ENCODE data around the gene SPDYE4. TPM values are rescaled to one million over a fixed set of nuclear protein-coding genes. Genes with fewer than 3 reads are reported as not detected.

Gene SPDYE4
- total and polyA plus RNA-seq, 2 donors from 2014 or later, result not detected

GRCh38 chr17:8797621-8798175 is 39.4 kb upstream of the SPDYE4 start:
- Histone ChIP-seq H3K4me3 (ENCODE audit: low read length in 3 of 3) (no peak overlapping the region), H3K27me3 (ENCODE audit: control insufficient read depth, insufficient read depth, low read length) (no peaks in the 10 kb centered on the region), H3K9ac (ENCODE audit: low read length in 3 of 3) (no peak overlapping the region), H3K36me3 (ENCODE audit: control insufficient read depth in 2 of 3, insufficient read depth in 3 of 3, low read length in 3 of 3) (no peaks in the 10 kb centered on the region), H3K27ac (ENCODE audit: low read depth in 2 of 2, low read length in 2 of 2) (no peak overlapping the region), H3K4me1 (ENCODE audit: control insufficient read depth in 2 of 3, insufficient read depth in 2 of 3, low read depth in 1 of 3, low read length in 3 of 3) (peaks cover 0 to 11% (median 4%) of the 10 kb centered on the region in 3 donors), H3K9me3 (ENCODE audit: control insufficient read depth in 2 of 3, insufficient read depth in 1 of 3, low read length in 3 of 3) (no peaks in the 10 kb centered on the region)
- DNase-seq (no peak), FAIRE-seq (no peak)
- TF ChIP-seq CTCF (IDR thresholded peaks at IDR 0.05; ENCODE audit: borderline replicate concordance, extremely low read depth, insufficient read depth), result no peak
- intact Hi-C loops (cut with DNase I), result no loop called here

- Histone ChIP-seq H3K27ac (ENCODE audit: low read depth in 2 of 2, low read length in 2 of 2) (no peak overlapping the region), H3K9ac (ENCODE audit: low read length in 3 of 3) (no peak overlapping the region), H3K9me3 (ENCODE audit: control insufficient read depth in 2 of 3, insufficient read depth in 1 of 3, low read length in 3 of 3) (peaks cover 0 to 7% (median 2%) of the 10 kb centered on the region in 3 donors), H3K27me3 (ENCODE audit: control insufficient read depth, insufficient read depth, low read length) (no peaks in the 10 kb centered on the region), H3K4me3 (ENCODE audit: low read length in 3 of 3) (no peak overlapping the region), H3K4me1 (ENCODE audit: control insufficient read depth in 2 of 3, insufficient read depth in 2 of 3, low read depth in 1 of 3, low read length in 3 of 3) (peaks cover 0 to 7% (median 2%) of the 10 kb centered on the region in 3 donors), H3K36me3 (ENCODE audit: control insufficient read depth in 2 of 3, insufficient read depth in 3 of 3, low read length in 3 of 3) (no peaks in the 10 kb centered on the region)
- FAIRE-seq, result no peak
- DNase-seq, result peak in 3 of 5 donors; percentile 43 to 81 (median 72)
- intact Hi-C loops (cut with DNase I), result no loop called here
- no peak for TF ChIP-seq CTCF (IDR thresholded peaks at IDR 0.05; ENCODE audit: borderline replicate concordance, extremely low read depth, insufficient read depth)
These were observed 36.3 kb upstream of the SPDYE4 start for GRCh38 chr17:8794636-8795035.

- DNase-seq, result no peak
- FAIRE-seq, result no peak
- intact Hi-C loops (cut with DNase I), result no loop called here
- Histone ChIP-seq H3K27ac (ENCODE audit: low read depth in 2 of 2, low read length in 2 of 2) (peak overlapping the region in 1 of 2 donors; percentile 17), H3K36me3 (ENCODE audit: control insufficient read depth in 2 of 3, insufficient read depth in 3 of 3, low read length in 3 of 3) (no peaks in the 10 kb centered on the region), H3K4me3 (ENCODE audit: low read length in 3 of 3) (no peak overlapping the region), H3K9ac (ENCODE audit: low read length in 3 of 3) (no peak overlapping the region), H3K27me3 (ENCODE audit: control insufficient read depth, insufficient read depth, low read length) (no peaks in the 10 kb centered on the region), H3K9me3 (ENCODE audit: control insufficient read depth in 2 of 3, insufficient read depth in 1 of 3, low read length in 3 of 3) (peaks cover 0 to 7% (median 2%) of the 10 kb centered on the region in 3 donors), H3K4me1 (ENCODE audit: control insufficient read depth in 2 of 3, insufficient read depth in 2 of 3, low read depth in 1 of 3, low read length in 3 of 3) (peaks cover 0 to 4% (median 0%) of the 10 kb centered on the region in 3 donors)
- no peak for TF ChIP-seq CTCF (IDR thresholded peaks at IDR 0.05; ENCODE audit: borderline replicate concordance, extremely low read depth, insufficient read depth)
These were observed 35.3 kb upstream of the SPDYE4 start for GRCh38 chr17:8793649-8794048.

GRCh38 chr17:8792646-8793045 is 34.3 kb upstream of the SPDYE4 start:
- FAIRE-seq (no peak), DNase-seq (no peak)
- intact Hi-C loops (cut with DNase I), result no loop called here
- Histone ChIP-seq H3K36me3 (ENCODE audit: control insufficient read depth in 2 of 3, insufficient read depth in 3 of 3, low read length in 3 of 3) (no peaks in the 10 kb centered on the region), H3K4me3 (ENCODE audit: low read length in 3 of 3) (no peak overlapping the region), H3K27me3 (ENCODE audit: control insufficient read depth, insufficient read depth, low read length) (no peaks in the 10 kb centered on the region), H3K27ac (ENCODE audit: low read depth in 2 of 2, low read length in 2 of 2) (no peak overlapping the region), H3K4me1 (ENCODE audit: control insufficient read depth in 2 of 3, insufficient read depth in 2 of 3, low read depth in 1 of 3, low read length in 3 of 3) (peaks cover 0 to 4% (median 0%) of the 10 kb centered on the region in 3 donors), H3K9me3 (ENCODE audit: control insufficient read depth in 2 of 3, insufficient read depth in 1 of 3, low read length in 3 of 3) (peaks cover 0 to 7% (median 2%) of the 10 kb centered on the region in 3 donors), H3K9ac (ENCODE audit: low read length in 3 of 3) (no peak overlapping the region)
- TF ChIP-seq CTCF (IDR thresholded peaks at IDR 0.05; ENCODE audit: borderline replicate concordance, extremely low read depth, insufficient read depth), result no peak

All from kidney (tissue), 14 donors.